ENCODE results near the gene APH1B. TPM values are rescaled to one million over a fixed set of nuclear protein-coding genes. Genes with fewer than 3 reads are reported as not detected.

The APH1B gene
- total RNA-seq, 2 experiments from 2014 or later = 12.3 to 13.0 TPM

DNA sequence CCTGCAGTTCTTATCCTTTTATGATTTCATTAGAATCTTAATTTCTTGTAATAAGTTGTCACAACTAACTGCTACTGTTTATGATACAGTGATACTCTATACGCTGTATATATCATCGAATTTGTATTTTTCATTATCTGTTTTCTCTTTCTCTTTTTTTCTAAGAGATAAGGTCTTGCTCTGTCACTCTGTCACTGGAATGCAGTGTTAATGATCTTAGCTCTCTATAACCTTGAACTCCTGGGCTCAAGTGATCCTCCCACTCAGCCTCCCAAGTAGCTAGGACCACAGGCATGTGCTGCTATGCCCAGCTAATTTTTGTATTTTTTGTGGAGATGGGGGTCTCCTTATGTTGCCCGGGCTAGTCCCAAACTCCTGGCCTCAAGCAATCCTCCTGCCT is 14.8 kb downstream of the APH1B start:
- DNase-seq (no peak), ATAC-seq (no peak)
- no peaks in the 10 kb centered on the region for H3K27me3 Mint-ChIP-seq
- peaks cover 4% of the 10 kb centered on the region for H3K36me3 Mint-ChIP-seq
- H3K9me3 Mint-ChIP-seq (ENCODE audit: low read depth) = no peaks in the 10 kb centered on the region
- no peak overlapping the region for H3K27ac Mint-ChIP-seq
- H3K4me3 Mint-ChIP-seq = no peak overlapping the region
- CTCF ChIA-PET = interaction anchor here (0.8 to 1.6 kb wide), 2 partner anchors 8 to 112 kb away, joined by 3 to 4 read pairs; no protein-coding TSS in a partner anchor
- peaks cover 9% of the 10 kb centered on the region for H3K4me1 Mint-ChIP-seq

DNA sequence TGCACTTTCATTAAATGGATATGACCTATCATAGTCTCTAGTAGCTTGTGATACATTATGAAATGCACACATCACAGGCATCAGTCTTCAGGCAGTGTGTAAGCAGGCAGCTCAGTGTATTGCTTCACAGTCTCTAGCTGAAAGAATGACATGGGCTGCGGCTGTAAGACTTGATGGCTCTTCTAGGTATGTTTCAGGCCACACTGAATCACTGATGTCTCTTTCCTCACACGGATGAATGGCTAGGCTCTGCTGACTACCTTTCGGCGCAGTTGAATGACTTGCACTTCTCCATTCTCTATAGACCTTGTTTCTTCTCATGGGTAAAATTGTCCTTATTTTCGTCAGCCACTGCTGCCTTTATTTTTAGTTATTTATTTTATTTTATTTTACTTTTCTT is 15.4 kb downstream of the APH1B start:
- H3K27me3 Mint-ChIP-seq = no peaks in the 10 kb centered on the region
- CTCF ChIA-PET = interaction anchor here (0.8 kb wide), 1 partner anchor 111 kb away, joined by 3 read pairs; no protein-coding TSS in a partner anchor
- no peak for DNase-seq
- no peak overlapping the region for H3K27ac Mint-ChIP-seq
- H3K4me1 Mint-ChIP-seq = peaks cover 9% of the 10 kb centered on the region
- no peak overlapping the region for H3K4me3 Mint-ChIP-seq
- peaks cover 4% of the 10 kb centered on the region for H3K36me3 Mint-ChIP-seq
- no peak for ATAC-seq
- H3K9me3 Mint-ChIP-seq (ENCODE audit: low read depth) = no peaks in the 10 kb centered on the region

DNA sequence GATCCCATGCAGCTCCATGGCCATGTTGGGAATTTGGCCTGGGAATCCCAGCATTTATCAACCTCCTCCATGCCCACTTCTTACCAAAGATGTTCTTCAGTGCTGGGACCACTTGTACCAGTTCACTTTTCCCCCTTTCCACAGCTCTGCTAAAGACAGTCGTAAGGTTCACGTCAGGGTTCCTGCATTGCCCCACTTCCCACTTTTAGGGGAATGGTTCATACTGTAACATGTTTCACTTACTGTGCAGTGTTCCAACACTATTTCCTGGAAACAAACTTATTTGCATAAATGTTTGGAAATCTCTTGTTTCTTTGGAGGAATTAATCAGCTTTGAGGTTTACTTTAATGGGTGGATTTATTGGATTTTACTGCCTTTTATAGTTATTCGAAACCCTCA is 17.0 kb downstream of the APH1B start:
- Mint-ChIP-seq H3K4me1 (peaks cover 2% of the 10 kb centered on the region), H3K9me3 (ENCODE audit: low read depth) (no peaks in the 10 kb centered on the region), H3K36me3 (peaks cover 4% of the 10 kb centered on the region), H3K27ac (no peak overlapping the region), H3K4me3 (no peak overlapping the region), H3K27me3 (no peaks in the 10 kb centered on the region)
- CTCF ChIA-PET = no interaction called here
- ATAC-seq (no peak), DNase-seq (no peak)

DNA sequence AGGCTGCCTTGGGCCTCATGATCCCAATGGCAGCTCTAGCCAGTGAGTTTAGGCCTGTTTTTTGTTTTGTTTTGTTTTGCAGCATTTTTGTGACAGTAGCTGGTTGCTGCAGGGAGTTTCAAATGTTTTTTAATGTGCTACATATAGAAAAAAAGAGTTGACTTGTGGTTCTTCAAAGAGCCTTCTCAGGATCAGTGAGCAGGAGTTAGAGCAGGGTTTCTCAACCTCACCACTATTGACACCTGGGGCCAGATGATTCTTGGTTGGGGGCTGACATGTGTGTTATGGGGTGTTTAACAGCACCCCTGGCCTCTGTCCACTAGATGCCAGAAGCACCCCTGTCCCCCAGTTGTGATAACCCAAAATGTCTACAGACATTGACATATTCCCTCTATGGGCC is 17.9 kb downstream of the APH1B start:
- ATAC-seq (no peak), DNase-seq (no peak)
- no peak overlapping the region for H3K27ac Mint-ChIP-seq
- no peaks in the 10 kb centered on the region for H3K9me3 Mint-ChIP-seq (ENCODE audit: low read depth)
- H3K36me3 Mint-ChIP-seq = peaks cover 4% of the 10 kb centered on the region
- peaks cover 2% of the 10 kb centered on the region for H3K4me1 Mint-ChIP-seq
- no peak overlapping the region for H3K4me3 Mint-ChIP-seq
- no peaks in the 10 kb centered on the region for H3K27me3 Mint-ChIP-seq
- CTCF ChIA-PET = no interaction called here

DNA sequence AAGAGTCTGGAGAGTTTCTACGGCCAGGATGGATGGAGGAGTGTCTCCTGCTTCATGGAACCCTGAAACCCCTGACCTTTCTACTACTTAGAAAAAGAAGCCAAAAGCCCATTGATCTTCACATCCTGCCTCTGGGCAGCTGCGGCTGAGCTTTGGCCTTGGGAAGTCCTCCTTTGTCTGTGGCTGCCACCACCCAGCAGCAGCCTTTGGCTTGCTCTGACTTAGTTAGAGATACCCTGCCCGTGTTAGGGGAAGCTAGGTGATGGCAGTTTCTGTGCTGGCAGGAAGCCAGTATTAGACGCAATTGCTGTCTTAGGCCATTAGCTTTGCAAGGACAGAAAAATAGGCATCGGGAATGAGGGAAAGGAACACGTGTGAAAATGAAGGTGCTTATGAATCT is 18.8 kb downstream of the APH1B start:
- Mint-ChIP-seq H3K27me3 (no peaks in the 10 kb centered on the region), H3K36me3 (peaks cover 4% of the 10 kb centered on the region), H3K4me1 (peaks cover 2% of the 10 kb centered on the region), H3K27ac (no peak overlapping the region), H3K4me3 (no peak overlapping the region), H3K9me3 (ENCODE audit: low read depth) (no peaks in the 10 kb centered on the region)
- CTCF ChIA-PET = no interaction called here
- DNase-seq = no peak
- ATAC-seq = no peak

DNA sequence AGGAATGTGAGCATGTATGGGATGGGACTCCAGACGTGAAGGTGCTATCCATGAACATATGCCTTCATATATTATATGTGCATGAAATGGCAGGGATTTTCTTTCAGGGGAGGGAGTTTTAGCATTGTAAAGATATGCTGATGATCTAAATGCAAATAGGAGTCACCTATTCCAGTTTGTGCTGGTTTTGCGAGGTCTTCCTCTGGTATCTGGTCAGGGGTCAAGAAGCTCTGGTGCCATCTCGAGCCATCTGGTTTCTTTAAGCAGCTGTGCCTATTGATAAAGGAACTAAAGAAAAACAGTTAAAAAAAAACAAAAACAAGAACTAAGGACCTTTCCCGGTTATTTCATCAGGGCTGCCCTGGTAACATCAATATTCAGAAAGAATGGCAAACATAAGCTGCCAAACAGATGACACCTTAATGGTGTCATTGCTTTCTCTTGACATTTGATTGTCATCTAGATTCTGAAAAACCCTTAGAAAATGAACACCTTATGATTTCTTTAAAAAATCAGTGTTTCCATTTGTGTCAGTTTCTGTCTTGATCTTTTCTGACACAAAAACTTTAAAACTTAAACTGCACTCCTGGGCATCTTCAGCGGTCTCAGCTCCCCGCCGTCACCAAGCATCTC is 22.7 kb downstream of the APH1B start:
- Mint-ChIP-seq H3K4me3 (no peak overlapping the region), H3K27me3 (no peaks in the 10 kb centered on the region), H3K9me3 (ENCODE audit: low read depth) (no peaks in the 10 kb centered on the region), H3K36me3 (peaks cover 2% of the 10 kb centered on the region), H3K4me1 (peaks cover 2% of the 10 kb centered on the region), H3K27ac (no peak overlapping the region)
- ATAC-seq (no peak), DNase-seq (no peak)
- CTCF ChIA-PET = interaction anchor here (1.0 kb wide), 1 partner anchor 9 kb away, joined by 4 read pairs; no protein-coding TSS in a partner anchor

DNA sequence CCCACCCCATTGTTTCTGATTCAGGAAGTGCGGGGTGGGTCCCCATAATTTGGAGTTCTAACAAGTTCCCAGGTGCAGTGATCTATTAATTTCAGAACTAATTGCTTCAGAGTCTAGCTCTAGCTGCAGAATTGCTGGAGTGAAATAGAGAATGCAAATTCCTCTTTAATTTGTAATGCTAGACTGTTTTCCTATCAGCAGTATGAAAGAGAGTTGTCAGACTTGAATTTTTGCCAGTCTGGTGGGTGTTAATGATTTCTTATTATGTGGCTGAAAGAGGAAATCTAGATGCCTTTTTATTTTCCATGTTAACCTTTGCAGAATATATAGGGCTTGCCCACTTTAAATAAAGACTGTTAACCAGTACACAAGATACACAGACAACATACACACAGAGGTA is 23.7 kb downstream of the APH1B start:
- H3K4me1 Mint-ChIP-seq = peaks cover 2% of the 10 kb centered on the region
- DNase-seq (no peak), ATAC-seq (no peak)
- H3K4me3 Mint-ChIP-seq = no peak overlapping the region
- no peaks in the 10 kb centered on the region for H3K27me3 Mint-ChIP-seq
- H3K36me3 Mint-ChIP-seq = peaks cover 2% of the 10 kb centered on the region
- CTCF ChIA-PET = interaction anchor here (1.9 kb wide), 1 partner anchor 12 kb away, joined by 4 read pairs; no protein-coding TSS in a partner anchor
- no peak overlapping the region for H3K27ac Mint-ChIP-seq
- H3K9me3 Mint-ChIP-seq (ENCODE audit: low read depth) = no peaks in the 10 kb centered on the region

DNA sequence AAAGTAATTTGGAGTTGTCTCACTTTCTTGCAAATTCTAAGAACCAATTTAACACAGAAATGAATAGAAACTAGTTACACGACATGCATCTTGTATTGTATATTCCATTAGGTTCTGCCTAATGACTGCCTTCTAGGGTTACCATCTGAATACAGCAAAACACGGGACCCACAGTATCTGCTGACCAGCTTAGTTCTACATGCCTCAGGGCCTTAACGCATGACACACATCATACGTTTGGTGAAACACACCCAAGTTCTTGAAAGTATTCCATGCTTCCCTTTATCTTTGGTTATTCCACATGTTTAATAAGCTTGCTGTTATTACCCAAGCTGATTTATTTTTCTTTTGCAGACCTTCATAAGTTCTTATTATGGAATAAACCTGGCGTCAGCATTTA is 27.9 kb downstream of the APH1B start:
- CTCF ChIA-PET = interaction anchor here (1.0 kb wide), 1 partner anchor 25 kb away, joined by 3 read pairs; no protein-coding TSS in a partner anchor
- H3K36me3 Mint-ChIP-seq = peaks cover 2% of the 10 kb centered on the region
- ATAC-seq = no peak

DNA sequence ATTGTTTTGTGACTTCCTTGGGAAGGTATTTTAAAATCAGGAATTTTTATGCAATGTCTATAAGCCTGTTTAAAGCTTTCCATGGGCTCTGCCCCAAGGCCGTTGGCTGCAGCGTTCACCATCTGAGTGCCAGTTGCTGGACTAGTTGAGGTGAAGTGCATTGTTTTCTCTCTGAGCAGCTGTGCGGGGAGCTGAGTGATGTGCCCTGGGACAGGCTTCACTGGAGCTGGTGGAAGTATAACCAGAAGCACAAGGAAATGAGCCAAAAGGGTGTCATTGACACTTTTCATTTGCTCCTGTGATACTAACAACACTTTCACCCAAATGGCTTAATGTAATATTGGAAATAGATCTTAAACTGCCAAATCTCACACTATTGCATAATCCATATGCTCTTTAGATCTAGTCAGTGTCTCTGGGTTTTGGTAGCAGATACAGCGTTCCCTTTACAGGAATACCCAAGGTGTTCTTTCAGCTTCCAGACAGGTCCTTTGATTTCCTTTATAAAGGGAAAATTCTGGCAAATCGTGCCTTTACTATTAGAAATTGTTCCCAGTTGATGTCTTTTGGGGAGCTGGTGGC is 29.2 kb downstream of the APH1B start:
- CTCF ChIA-PET = interaction anchor here (1.0 kb wide), 1 partner anchor 23 kb away, joined by 3 read pairs; no protein-coding TSS in a partner anchor
- Mint-ChIP-seq H3K9me3 (ENCODE audit: low read depth) (no peaks in the 10 kb centered on the region), H3K4me3 (no peak overlapping the region)

More for the DNA sequence above, 27.9 kb downstream of the APH1B start:
- no peaks in the 10 kb centered on the region for H3K27me3 Mint-ChIP-seq
- no peaks in the 10 kb centered on the region for H3K9me3 Mint-ChIP-seq (ENCODE audit: low read depth)
- no peak overlapping the region for H3K27ac Mint-ChIP-seq
- no peaks in the 10 kb centered on the region for H3K4me1 Mint-ChIP-seq
- no peak overlapping the region for H3K4me3 Mint-ChIP-seq
- no peak for DNase-seq

DNA sequence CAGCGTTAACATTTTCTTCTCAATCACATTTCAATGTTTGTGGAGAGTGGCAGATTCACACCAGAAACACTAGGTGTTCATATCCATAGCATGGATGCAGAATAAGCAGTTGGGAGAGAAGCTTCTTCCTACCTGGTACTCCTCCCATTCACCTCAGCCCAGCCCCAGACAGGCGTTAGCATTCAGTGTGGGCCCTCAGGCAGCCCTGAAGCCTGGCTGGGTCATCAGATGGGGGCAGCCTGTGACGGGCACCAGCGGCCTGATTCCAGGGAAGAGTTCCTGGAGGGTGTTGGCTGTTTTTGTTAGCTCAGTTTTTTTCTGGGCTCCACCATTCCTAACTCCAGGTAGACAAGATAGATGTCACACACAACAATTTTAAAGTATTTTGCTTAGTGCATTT is 31.1 kb downstream of the APH1B start:
- DNase-seq = no peak
- H3K9me3 Mint-ChIP-seq (ENCODE audit: low read depth) = no peaks in the 10 kb centered on the region
- CTCF ChIA-PET = no interaction called here
- no peaks in the 10 kb centered on the region for H3K27me3 Mint-ChIP-seq
- H3K27ac Mint-ChIP-seq = no peak overlapping the region
- H3K36me3 Mint-ChIP-seq = no peaks in the 10 kb centered on the region
- no peak for ATAC-seq
- no peaks in the 10 kb centered on the region for H3K4me1 Mint-ChIP-seq
- H3K4me3 Mint-ChIP-seq = no peak overlapping the region

More for the DNA sequence above, 29.2 kb downstream of the APH1B start:
- no peaks in the 10 kb centered on the region for H3K4me1 Mint-ChIP-seq
- H3K36me3 Mint-ChIP-seq = peaks cover 2% of the 10 kb centered on the region
- H3K27me3 Mint-ChIP-seq = no peaks in the 10 kb centered on the region
- DNase-seq (no peak), ATAC-seq (no peak)
- H3K27ac Mint-ChIP-seq = no peak overlapping the region

DNA sequence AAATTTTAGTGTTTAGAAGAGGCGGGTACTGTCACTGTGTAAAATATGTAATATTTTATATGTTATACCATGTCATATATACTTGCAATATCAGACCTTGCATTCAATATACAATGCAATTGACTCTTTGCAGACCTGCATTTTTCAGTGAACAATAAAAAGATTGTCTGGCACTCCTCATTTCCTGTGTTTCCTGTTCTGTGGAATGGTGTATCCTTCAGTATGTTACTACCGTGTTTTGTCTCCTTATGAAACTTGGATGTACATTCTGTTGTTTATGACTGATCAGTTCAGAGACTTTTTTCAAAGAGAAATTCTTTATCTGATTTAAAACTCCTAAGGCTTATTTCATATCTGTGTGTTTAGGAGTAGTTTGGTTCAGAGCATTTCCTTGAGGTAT is 31.5 kb downstream of the APH1B start:
- no peak for ATAC-seq
- DNase-seq = no peak
- Mint-ChIP-seq H3K4me1 (no peaks in the 10 kb centered on the region), H3K36me3 (no peaks in the 10 kb centered on the region), H3K27ac (no peak overlapping the region), H3K9me3 (ENCODE audit: low read depth) (no peaks in the 10 kb centered on the region), H3K4me3 (no peak overlapping the region), H3K27me3 (no peaks in the 10 kb centered on the region)
- CTCF ChIA-PET = no interaction called here

DNA sequence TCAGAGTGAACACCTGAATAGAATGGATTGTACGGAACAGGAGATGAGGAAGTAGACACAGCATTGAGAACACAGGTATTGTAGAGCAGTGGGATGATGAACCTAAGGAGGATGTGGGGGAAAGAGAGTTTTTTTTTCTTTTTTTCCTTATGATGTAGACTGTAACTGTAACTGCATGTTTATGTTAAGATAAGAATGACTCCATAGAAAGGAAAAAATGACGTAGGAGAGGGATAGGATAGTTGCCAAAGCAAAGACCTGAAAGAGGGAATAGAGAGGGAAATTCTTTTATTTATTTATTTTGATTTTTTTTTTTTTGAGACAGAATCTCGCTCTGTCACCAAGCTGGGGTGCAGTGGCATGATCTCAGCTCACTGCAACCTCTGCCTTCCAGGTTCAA is 33.2 kb downstream of the APH1B start:
- H3K36me3 Mint-ChIP-seq = no peaks in the 10 kb centered on the region
- H3K27me3 Mint-ChIP-seq = no peaks in the 10 kb centered on the region
- no peak for DNase-seq
- CTCF ChIA-PET = no interaction called here
- no peaks in the 10 kb centered on the region for H3K4me1 Mint-ChIP-seq
- no peak overlapping the region for H3K4me3 Mint-ChIP-seq
- ATAC-seq = no peak
- H3K27ac Mint-ChIP-seq = no peak overlapping the region
- H3K9me3 Mint-ChIP-seq (ENCODE audit: low read depth) = no peaks in the 10 kb centered on the region

DNA sequence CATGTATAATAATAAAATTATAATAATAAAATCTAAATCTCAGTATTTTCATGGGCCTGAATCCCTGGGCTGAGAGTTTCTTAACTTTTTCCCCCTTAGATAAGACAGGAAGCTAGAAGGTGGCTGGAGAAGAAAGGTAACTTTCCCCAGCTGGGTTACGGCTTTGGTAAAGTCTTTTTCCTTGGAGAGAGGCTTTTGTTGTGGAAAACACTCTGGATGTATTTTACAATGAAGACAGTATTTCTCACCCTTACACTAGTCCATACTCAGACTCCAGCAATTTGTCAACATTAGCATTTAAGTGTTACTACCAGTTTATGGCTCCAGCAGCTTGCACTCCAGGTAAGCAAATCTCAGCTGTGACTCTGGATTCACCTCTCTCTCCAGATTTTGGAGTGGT is 34.9 kb downstream of the APH1B start:
- ATAC-seq (no peak), DNase-seq (no peak)
- peaks cover 1% of the 10 kb centered on the region for H3K27me3 Mint-ChIP-seq
- H3K4me3 Mint-ChIP-seq = no peak overlapping the region
- CTCF ChIA-PET = no interaction called here
- H3K27ac Mint-ChIP-seq = no peak overlapping the region
- no peaks in the 10 kb centered on the region for H3K36me3 Mint-ChIP-seq
- H3K4me1 Mint-ChIP-seq = no peaks in the 10 kb centered on the region
- no peaks in the 10 kb centered on the region for H3K9me3 Mint-ChIP-seq (ENCODE audit: low read depth)

DNA sequence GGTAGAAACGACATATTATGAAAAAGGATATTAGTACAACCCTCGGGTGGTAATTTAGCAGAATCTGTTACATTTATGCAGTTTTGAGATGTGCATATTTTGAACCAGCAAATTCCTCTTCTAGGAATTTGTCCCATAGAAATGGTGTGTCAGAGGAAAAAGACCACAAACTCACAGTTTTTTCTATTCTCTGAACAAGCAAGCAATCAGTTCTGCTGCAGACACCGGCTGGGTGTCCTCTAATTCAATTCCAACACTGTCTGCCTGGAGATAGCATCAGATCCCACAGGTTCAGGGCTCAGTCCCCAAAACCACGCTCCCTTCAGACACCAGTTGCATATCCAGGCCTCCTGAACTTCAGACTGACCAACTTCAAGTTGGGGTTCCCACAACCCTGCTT is 36.4 kb downstream of the APH1B start:
- no peak for ATAC-seq
- Mint-ChIP-seq H3K9me3 (ENCODE audit: low read depth) (no peaks in the 10 kb centered on the region), H3K27me3 (peaks cover 5% of the 10 kb centered on the region), H3K27ac (no peak overlapping the region), H3K4me3 (no peak overlapping the region), H3K4me1 (no peaks in the 10 kb centered on the region), H3K36me3 (no peaks in the 10 kb centered on the region)
- no peak for DNase-seq
- CTCF ChIA-PET = no interaction called here
